HG03571 (cell line): Measurements from ENCODE around the gene DMAP1.

ENCODE experiments used
- ATAC-seq: cut with Tn5 transposase; IDR thresholded peaks from one replicate; pipeline ENCODE4 v1.9.1; 2021; ENCODE audit not compliant: unreplicated experiment

Gene DMAP1

GRCh38 chr1:44254392-44254910 lies 41.2 kb downstream of the DMAP1 start:
- no peak for ATAC-seq

- no peak for ATAC-seq
Measured at GRCh38 chr1:44256762-44257554, 43.7 kb downstream of the DMAP1 start.

- ATAC-seq: no peak
Measured at GRCh38 chr1:44259090-44259489, 45.8 kb downstream of the DMAP1 start.

GRCh38 chr1:44260792-44261170 lies 47.5 kb downstream of the DMAP1 start:
- no peak for ATAC-seq

- no peak for ATAC-seq
Measured at GRCh38 chr1:44261171-44261817, 48.0 kb downstream of the DMAP1 start.

GRCh38 chr1:44261962-44262361 lies 48.7 kb downstream of the DMAP1 start:
- no peak for ATAC-seq

- ATAC-seq: no peak
Measured at GRCh38 chr1:44262414-44262813, 49.1 kb downstream of the DMAP1 start.

- ATAC-seq: no peak
Measured at GRCh38 chr1:44262816-44263567, 49.7 kb downstream of the DMAP1 start.

GRCh38 chr1:44263568-44264450 lies 50.5 kb downstream of the DMAP1 start:
- no peak for ATAC-seq

- ATAC-seq: no peak
Measured at GRCh38 chr1:44264451-44264771, 51.1 kb downstream of the DMAP1 start.

GRCh38 chr1:44265656-44266358 lies 52.5 kb downstream of the DMAP1 start:
- no peak for ATAC-seq

GRCh38 chr1:44266400-44267344 lies 53.4 kb downstream of the DMAP1 start:
- ATAC-seq: no peak

GRCh38 chr1:44267438-44267837 lies 54.2 kb downstream of the DMAP1 start:
- ATAC-seq: no peak

- no peak for ATAC-seq
Measured at GRCh38 chr1:44268054-44268453, 54.8 kb downstream of the DMAP1 start.
